ENCODE results near the gene RNF11. TPM values are rescaled to one million over a fixed set of nuclear protein-coding genes. Genes with fewer than 3 reads are reported as not detected.

Gene RNF11
- polyA plus RNA-seq, 1 donor: 110 TPM

GRCh38 chr1:51314974-51315373 lies 78.9 kb downstream of the RNF11 start:
- DNase-seq: no peak

GRCh38 chr1:51316113-51316845 lies 80.2 kb downstream of the RNF11 start:
- no peak for DNase-seq

- DNase-seq: no peak
Measured at GRCh38 chr1:51316846-51317120, 80.7 kb downstream of the RNF11 start.

- DNase-seq: no peak
Measured at GRCh38 chr1:51317798-51318197, 81.7 kb downstream of the RNF11 start.

GRCh38 chr1:51320967-51321923 lies 85.2 kb downstream of the RNF11 start:
- DNase-seq: no peak

- no peak for DNase-seq
Measured at GRCh38 chr1:51321924-51322280, 85.8 kb downstream of the RNF11 start.

- no peak for DNase-seq
Measured at GRCh38 chr1:51322417-51323101, 86.5 kb downstream of the RNF11 start.

Other genes with a start within 250 kb of the RNF11 start
- gene C1orf185, start 134.0 kb upstream of the RNF11 start, polyA plus RNA-seq (ENCODE audit: insufficient read length): not detected
- 5.0 TPM for gene TTC39A, start 94.3 kb downstream of the RNF11 start, polyA plus RNA-seq (ENCODE audit: insufficient read length)